IMR-90 (cell line): ENCODE measurements around the gene RABGAP1. TPM values are rescaled to one million over a fixed set of nuclear protein-coding genes. Genes with fewer than 3 reads are reported as not detected.

Experiments
- ATAC-seq: fragments of 200-7000 bp; cut with Tn5 transposase; 2 replicates; pipeline ENCODE4 v1.9.1; 2020; ENCODE audit warnings: low read depth, mild to moderate bottlenecking, moderate library complexity
- BruUV-seq: library from RNA; stranded (reverse); fragments of 400-500 nt; replicated peaks from 2 replicates; lab custom pipeline; 2021; lab: Mats Ljungman, UMichigan
- CTCF ChIA-PET: fragments of 300-600 bp; formaldehyde crosslinking; extraction: SDS; loops from one replicate; lab custom pipeline; 2021; ENCODE audit warnings: antibody characterized with exemption; lab: Yijun Ruan, JAX
- POLR2A ChIA-PET: fragments of 300-600 bp; sonication (Branson Sonifier 250); formaldehyde crosslinking; loops from one replicate; lab custom pipeline; 2022; ENCODE audit warnings: antibody characterized with exemption; ENCODE audit not compliant: unreplicated experiment; lab: Charles Lee
- DNase-seq: peaks from one replicate; pipeline ENCODE4 v3.0.0; 2013
- H2AFZ ChIP-seq: replicated peaks from 2 replicates; pipeline ENCODE3; 2013; ENCODE audit warnings: low read length, mild to moderate bottlenecking; ENCODE audit not compliant: poor library complexity
- H2AK5ac ChIP-seq: 2 replicates; pipeline ENCODE4 v1.6.1; 2013; ENCODE audit warnings: low read depth, low read length, inconsistent platforms
- H2AK9ac ChIP-seq: replicated peaks from 2 replicates; pipeline ENCODE3; 2013; ENCODE audit warnings: mild to moderate bottlenecking, low read depth, low read length, moderate library complexity; ENCODE audit not compliant: poor library complexity
- H2BK120ac ChIP-seq: 2 replicates; pipeline ENCODE4 v1.6.1; 2013; ENCODE audit warnings: low read depth, low read length, inconsistent platforms
- H2BK15ac ChIP-seq: 3 replicates; pipeline ENCODE4 v1.6.1; 2013; ENCODE audit warnings: low read depth, low read length, inconsistent platforms
- H2BK20ac ChIP-seq: 2 replicates; pipeline ENCODE4 v1.6.1; 2013; ENCODE audit warnings: low read depth, mild to moderate bottlenecking, inconsistent platforms, low read length, moderate library complexity
- H2BK5ac ChIP-seq: 2 replicates; pipeline ENCODE4 v1.6.1; 2013; ENCODE audit warnings: mild to moderate bottlenecking, low read depth, low read length, inconsistent platforms; ENCODE audit not compliant: poor library complexity, severe bottlenecking
- H3K14ac ChIP-seq: replicated peaks from 2 replicates; pipeline ENCODE4 v1.6.1; 2013; ENCODE audit warnings: low read depth, low read length, inconsistent platforms
- H3K18ac ChIP-seq: 2 replicates; pipeline ENCODE4 v1.6.1; 2013; ENCODE audit warnings: low read depth, low read length, control low read depth
- H3K23ac ChIP-seq: 2 replicates; pipeline ENCODE4 v1.6.1; 2013; ENCODE audit warnings: low read depth, low read length, inconsistent platforms
- H3K27ac ChIP-seq: 2 replicates; pipeline ENCODE4 v1.5.1; 2013; ENCODE audit warnings: mild to moderate bottlenecking, control low read depth, low read length; ENCODE audit not compliant: insufficient read depth
- H3K27me3 ChIP-seq: 2 replicates; pipeline ENCODE4 v1.6.1; 2013; ENCODE audit warnings: low read length; ENCODE audit not compliant: control insufficient read depth, insufficient read depth
- H3K36me3 ChIP-seq: 2 replicates; pipeline ENCODE4 v1.6.1; 2013; ENCODE audit warnings: low read length, mixed read lengths; ENCODE audit not compliant: control insufficient read depth, insufficient read depth
- H3K4ac ChIP-seq: 2 replicates; pipeline ENCODE4 v1.6.1; 2013; ENCODE audit warnings: low read depth, low read length, inconsistent platforms
- H3K4me1 ChIP-seq: 2 replicates; pipeline ENCODE4 v1.6.1; 2013; ENCODE audit warnings: low read length, mixed read lengths; ENCODE audit not compliant: control insufficient read depth, insufficient read depth
- H3K4me2 ChIP-seq: 2 replicates; pipeline ENCODE4 v1.6.1; 2013; ENCODE audit warnings: low read depth, mild to moderate bottlenecking, control low read depth, low read length, moderate library complexity
- H3K4me3 ChIP-seq: 2 replicates; pipeline ENCODE4 v1.5.1; 2013; ENCODE audit warnings: low read depth, mild to moderate bottlenecking, control low read depth, low read length, moderate library complexity; ENCODE audit not compliant: insufficient read depth
- H3K56ac ChIP-seq: 2 replicates; pipeline ENCODE4 v1.6.1; 2013; ENCODE audit warnings: low read length, inconsistent platforms; ENCODE audit not compliant: insufficient read depth; ENCODE audit errors: extremely low read depth
- H3K79me1 ChIP-seq, 2 experiments: 2 replicates each; pipeline ENCODE4 v1.6.1; 2013; ENCODE audit warnings: low read length in 2 of 2, inconsistent platforms in 1 of 2, low read depth in 1 of 2
- H3K9ac ChIP-seq: 2 replicates; pipeline ENCODE4 v1.6.1; 2013; ENCODE audit warnings: low read depth, low read length, control low read depth
- H3K9me1 ChIP-seq: 2 replicates; pipeline ENCODE4 v1.6.1; 2013; ENCODE audit warnings: low read length, inconsistent platforms; ENCODE audit not compliant: insufficient read depth
- H3K9me3 ChIP-seq: 2 replicates; pipeline ENCODE4 v1.6.1; 2013; ENCODE audit warnings: low read length; ENCODE audit not compliant: control insufficient read depth, insufficient read depth
- H4K20me1 ChIP-seq: 2 replicates; pipeline ENCODE4 v1.6.1; 2013; ENCODE audit warnings: low read length, inconsistent platforms; ENCODE audit not compliant: insufficient read depth
- H4K5ac ChIP-seq: 2 replicates; pipeline ENCODE4 v1.6.1; 2013; ENCODE audit warnings: mild to moderate bottlenecking, low read depth, low read length, control low read depth
- H4K8ac ChIP-seq, 2 experiments: 2 replicates each; pipeline ENCODE4 v1.6.1; 2013; ENCODE audit warnings: low read depth in 2 of 2, low read length in 2 of 2, control low read depth in 1 of 2, inconsistent platforms in 1 of 2
- H4K91ac ChIP-seq: 2 replicates; pipeline ENCODE4 v1.6.1; 2013; ENCODE audit warnings: low read depth, low read length, inconsistent platforms; ENCODE audit not compliant: insufficient read depth
- CEBPB ChIP-seq: IDR thresholded peaks from 2 replicates; pipeline ENCODE4 v1.6.1; 2012; ENCODE audit warnings: low read depth, low read length, improper control_type of control experiment
- CHD1 ChIP-seq: IDR thresholded peaks from 2 replicates; pipeline ENCODE4 v1.6.1; 2012; ENCODE audit warnings: low read depth, low read length, improper control_type of control experiment
- CTCF ChIP-seq: conservative IDR thresholded peaks from 2 replicates; pipeline ENCODE4 v1.5.1; 2012; ENCODE audit warnings: mild to moderate bottlenecking, low read depth, low read length, improper control_type of control experiment
- MXI1 ChIP-seq: IDR thresholded peaks from 2 replicates; pipeline ENCODE4 v1.6.1; 2012; ENCODE audit warnings: low read depth, mild to moderate bottlenecking, low read length, moderate library complexity, borderline replicate concordance
- NFE2L2 ChIP-seq: fragments of 150-350 bp; IDR thresholded peaks from 2 replicates; pipeline ENCODE4 v1.6.1; 2016; ENCODE audit warnings: low read depth, mild to moderate bottlenecking, low read length
- WGBS, 2 experiments: methylation state at CpG; one replicate each; pipeline versions ENCODE4 v1.1.5 to v1.1.7; 2013; ENCODE audit warnings: missing lambda C conversion rate in 2 of 2; ENCODE audit not compliant: insufficient read length in 1 of 2; ENCODE audit errors: extremely low coverage in 2 of 2; 5-methylcytosine and 5-hydroxymethylcytosine counted together
- dilution Hi-C: fragments of 300-500 bp; cut with HindIII; formaldehyde crosslinking; loops from one replicate; pipeline ENCODE4 v1.14.3; 2018; ENCODE audit warnings: low sequenced_read_pairs; ENCODE audit not compliant: unreplicated experiment
- in situ Hi-C: fragments of 300-500 bp; cut with MboI; formaldehyde crosslinking; loops from 3 replicates; pipeline ENCODE4 v1.14.3; 2019; ENCODE audit warnings: low sequenced_read_pairs, inconsistent platforms, mixed read lengths
- intact Hi-C: fragments of 100-400 bp; cut with micrococcal nuclease; formaldehyde crosslinking; loops from 2 replicates; pipeline ENCODE4 v1.10.0; 2022
- polyA plus RNA-seq, 3 experiments: library from polyadenylated mRNA; depleted of rRNA; stranded (reverse); fragments of >200 nt; gene quantifications; 2 replicates each; pipeline ENCODE4 v1.2.3, GENCODE V29; 2012; ENCODE audit warnings: low replicate concordance in 1 of 3
- total RNA-seq: library from RNA; depleted of rRNA; stranded (reverse); fragments of >200 nt; gene quantifications from 2 replicates; pipeline ENCODE4 v1.2.3, GENCODE V29; 2012

Gene RABGAP1
- total and polyA plus RNA-seq, 2 of the 4 experiments (the other 2 are of a cell fraction): 20.0 to 53.9 TPM

DNA sequence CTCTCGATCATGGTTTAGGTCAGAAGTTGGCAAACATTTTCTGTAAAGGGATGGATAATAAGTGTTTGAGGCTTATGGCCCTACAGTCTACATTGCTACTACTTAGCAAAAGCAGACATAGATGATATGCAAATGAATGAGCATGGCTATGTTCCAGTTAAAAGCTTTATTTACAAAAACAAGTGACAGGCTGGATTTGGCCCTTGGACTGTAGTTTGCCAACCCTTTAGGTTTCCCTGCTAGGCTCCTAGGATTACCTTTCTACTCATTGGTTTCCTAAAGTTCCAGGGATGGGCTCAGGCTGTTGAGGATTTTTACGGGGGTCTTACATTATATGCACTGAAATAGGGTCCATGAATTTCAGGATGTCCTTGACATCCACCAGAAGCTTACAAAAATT is 150.1 kb downstream of the RABGAP1 start (continued):
- TF ChIP-seq CEBPB: no peak
- TF ChIP-seq MXI1: no peak
- TF ChIP-seq NFE2L2: no peak

DNA sequence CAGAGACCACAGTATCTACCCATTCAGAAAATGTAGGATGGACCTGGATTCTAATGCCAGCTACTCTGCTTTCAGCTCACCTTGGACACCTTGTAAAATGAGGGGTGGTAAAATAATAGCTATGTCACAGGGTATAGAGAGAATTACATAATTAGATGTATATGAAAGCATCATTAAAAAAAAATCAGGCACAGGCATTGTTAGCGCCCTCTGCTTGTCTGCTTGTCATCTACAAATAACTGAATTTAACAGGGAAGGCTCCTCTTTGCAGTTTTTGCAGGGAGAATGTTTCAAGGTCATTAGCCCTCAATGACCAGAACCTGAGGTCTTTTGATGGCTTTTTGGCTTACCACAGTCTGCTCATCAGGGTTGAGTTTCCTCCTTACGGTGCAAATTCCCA is 150.6 kb downstream of the RABGAP1 start:
- H4K5ac ChIP-seq: peak overlapping the region; percentile 21; the same call in 1 of the 2 replicates
- CTCF ChIA-PET: interaction anchor here (0.8 kb wide), 1 partner anchor 124 kb away, joined by 3 read pairs; no protein-coding TSS in a partner anchor
- peaks cover 8% of the 10 kb centered on the region for H3K4me1 ChIP-seq
- H3K14ac ChIP-seq: no peak overlapping the region
- H3K4me3 ChIP-seq: no peak overlapping the region
- H4K8ac ChIP-seq: no peak overlapping the region
- no peak overlapping the region for H2BK5ac ChIP-seq
- no peaks in the 10 kb centered on the region for H4K20me1 ChIP-seq
- H3K27ac ChIP-seq: no peak overlapping the region
- in situ Hi-C loops: no loop called here
- ATAC-seq (no peak), DNase-seq (no peak)
- dilution Hi-C loops: no loop called here
- H3K79me1 ChIP-seq: peaks cover 0 to 10% of the 10 kb centered on the region in 2 experiments; a peak in 2 of 4 replicates
- H2BK120ac ChIP-seq: no peak overlapping the region
- H3K36me3 ChIP-seq: peaks cover 24% of the 10 kb centered on the region
- TF ChIP-seq CHD1 (no peak), CTCF (0 out of 2 replicates have a peak, but pooled peaks have one; percentile 7)
- no peak overlapping the region for H3K4me2 ChIP-seq
- H3K56ac ChIP-seq: no peak overlapping the region
- H2BK20ac ChIP-seq: no peak overlapping the region
- H3K23ac ChIP-seq: no peak overlapping the region
- no peak overlapping the region for H2AK9ac ChIP-seq
- H4K91ac ChIP-seq: no peak overlapping the region
- POLR2A ChIA-PET: no interaction called here
- 100% methylated on average over 1 of the region's 2 CpGs; no CpG with 5 or more reads in 1 of the 2 experiments for WGBS, 2 experiments
- no peak overlapping the region for H3K9ac ChIP-seq
- H3K9me3 ChIP-seq: no peaks in the 10 kb centered on the region
- peak overlapping the region; percentile 67; the same call in 1 of the 2 replicates for H2AK5ac ChIP-seq
- H3K18ac ChIP-seq: no peak overlapping the region
- peaks cover 8% of the 10 kb centered on the region for H3K9me1 ChIP-seq
- H3K27me3 ChIP-seq: no peaks in the 10 kb centered on the region
- no TSS peak for BruUV-seq
- intact Hi-C loops: no loop called here
- no peak overlapping the region for H3K4ac ChIP-seq
- H2AFZ ChIP-seq: no peak overlapping the region
- H2BK15ac ChIP-seq: 0 out of 3 replicates have a peak overlapping the region, but pooled peaks have one; percentile 4
